H9 (cell line): ENCODE data around the gene PPP5C. TPM values are rescaled to one million over a fixed set of nuclear protein-coding genes. Genes with fewer than 3 reads are reported as not detected.

ENCODE experiments used
- DNase-seq: peaks from one replicate; pipeline ENCODE4 v3.0.0-alpha.2; 2017
- H2AFZ ChIP-seq: one replicate; pipeline ENCODE4 v1.6.1; 2013; ENCODE audit warnings: mild to moderate bottlenecking, low read length, control low read depth, moderate library complexity
- H2AK5ac ChIP-seq: 2 replicates; pipeline ENCODE4 v1.6.1; 2013; ENCODE audit warnings: low read length, control low read depth, mixed read lengths; ENCODE audit not compliant: insufficient read length
- H2BK120ac ChIP-seq: one replicate; pipeline ENCODE4 v1.6.1; 2013; ENCODE audit warnings: low read depth, mild to moderate bottlenecking, low read length, control low read depth, inconsistent platforms; ENCODE audit not compliant: poor library complexity, severe bottlenecking
- H2BK12ac ChIP-seq: 2 replicates; pipeline ENCODE4 v1.6.1; 2013; ENCODE audit warnings: low read length, control low read depth, mixed read lengths, low read depth; ENCODE audit not compliant: insufficient read length
- H2BK15ac ChIP-seq: 2 replicates; pipeline ENCODE4 v1.6.1; 2013; ENCODE audit warnings: low read depth, low read length, control low read depth
- H2BK20ac ChIP-seq: one replicate; pipeline ENCODE4 v1.6.1; 2013; ENCODE audit warnings: low read depth, mild to moderate bottlenecking, low read length, control low read depth, inconsistent platforms; ENCODE audit not compliant: poor library complexity, severe bottlenecking
- H2BK5ac ChIP-seq: 2 replicates; pipeline ENCODE4 v1.6.1; 2013; ENCODE audit warnings: low read length, control low read depth, mixed read lengths; ENCODE audit not compliant: insufficient read length
- H3K14ac ChIP-seq: 2 replicates; pipeline ENCODE4 v1.6.1; 2013; ENCODE audit warnings: low read length, control low read depth; ENCODE audit not compliant: insufficient read depth
- H3K18ac ChIP-seq: 2 replicates; pipeline ENCODE4 v1.6.1; 2013; ENCODE audit warnings: low read depth, mild to moderate bottlenecking, mixed read lengths, low read length, control low read depth; ENCODE audit not compliant: insufficient read length
- H3K23ac ChIP-seq: 2 replicates; pipeline ENCODE4 v1.6.1; 2013; ENCODE audit warnings: low read length, control low read depth, mixed read lengths, low read depth; ENCODE audit not compliant: insufficient read length
- H3K23me2 ChIP-seq: 2 replicates; pipeline ENCODE4 v1.6.1; 2013; ENCODE audit warnings: low read depth, mild to moderate bottlenecking, mixed read lengths, low read length, control low read depth; ENCODE audit not compliant: insufficient read length, poor library complexity, severe bottlenecking
- H3K27ac ChIP-seq: 2 replicates; pipeline ENCODE4 v1.5.1; 2013; ENCODE audit warnings: low read length, control low read depth, mixed read lengths, low read depth; ENCODE audit not compliant: insufficient read length
- H3K27me3 ChIP-seq: 2 replicates; pipeline ENCODE4 v1.6.1; 2013; ENCODE audit warnings: low read length, control low read depth, inconsistent platforms; ENCODE audit not compliant: insufficient read depth
- H3K4ac ChIP-seq: 2 replicates; pipeline ENCODE4 v1.6.1; 2013; ENCODE audit warnings: low read depth, mild to moderate bottlenecking, control low read depth, inconsistent platforms, low read length, moderate library complexity
- H3K4me1 ChIP-seq: 2 replicates; pipeline ENCODE4 v1.6.1; 2013; ENCODE audit warnings: low read length, control low read depth, inconsistent platforms; ENCODE audit not compliant: insufficient read depth
- H3K4me2 ChIP-seq: 2 replicates; pipeline ENCODE4 v1.6.1; 2013; ENCODE audit warnings: low read length, control low read depth, mixed read lengths; ENCODE audit not compliant: insufficient read length, insufficient read depth
- H3K56ac ChIP-seq: 2 replicates; pipeline ENCODE4 v1.6.1; 2013; ENCODE audit warnings: low read depth, mild to moderate bottlenecking, mixed read lengths, low read length, control low read depth; ENCODE audit not compliant: insufficient read length
- H3K79me1 ChIP-seq: 2 replicates; pipeline ENCODE4 v1.6.1; 2013; ENCODE audit warnings: low read depth, mild to moderate bottlenecking, moderate library complexity, low read length, control low read depth, inconsistent platforms; ENCODE audit not compliant: insufficient read depth, poor library complexity, severe bottlenecking
- H3K79me2 ChIP-seq: 2 replicates; pipeline ENCODE4 v1.6.1; 2013; ENCODE audit warnings: low read length, control low read depth, inconsistent platforms; ENCODE audit not compliant: insufficient read depth
- H3K9ac ChIP-seq: 2 replicates; pipeline ENCODE4 v1.6.1; 2013; ENCODE audit warnings: low read length, control low read depth, mixed read lengths; ENCODE audit not compliant: insufficient read length; ENCODE audit errors: extremely low read depth
- H3K9me3 ChIP-seq: one replicate; pipeline ENCODE4 v1.6.1; 2013; ENCODE audit warnings: low read depth, low read length, inconsistent platforms; ENCODE audit not compliant: control insufficient read depth
- H3T11ph ChIP-seq: one replicate; pipeline ENCODE4 v1.6.1; 2013; ENCODE audit warnings: mild to moderate bottlenecking, low read length, control low read depth, inconsistent platforms
- H4K20me1 ChIP-seq: one replicate; pipeline ENCODE4 v1.6.1; 2013; ENCODE audit not compliant: control insufficient read depth, insufficient read length, insufficient read depth
- H4K5ac ChIP-seq: 2 replicates; pipeline ENCODE4 v1.6.1; 2013; ENCODE audit warnings: low read depth, mild to moderate bottlenecking, mixed read lengths, low read length, control low read depth; ENCODE audit not compliant: insufficient read length
- H4K8ac ChIP-seq: replicated peaks from 2 replicates; pipeline ENCODE4 v1.6.1; 2013; ENCODE audit warnings: low read length, control low read depth, mixed read lengths, low read depth; ENCODE audit not compliant: insufficient read length
- H4K91ac ChIP-seq: 2 replicates; pipeline ENCODE4 v1.6.1; 2013; ENCODE audit warnings: low read depth, mild to moderate bottlenecking, moderate library complexity, mixed read lengths, low read length, control low read depth; ENCODE audit not compliant: insufficient read length
- H3K27ac Mint-ChIP-seq, 3 experiments: 2 replicates in 2 of 3; 3 replicates in 1 of 3; pipeline ENCODE4 v1.8.0; 2020 to 2021; ENCODE audit warnings: mixed read lengths in 3 of 3, mild to moderate bottlenecking in 1 of 3, moderate library complexity in 1 of 3
- H3K27me3 Mint-ChIP-seq: 2 replicates; pipeline ENCODE4 v1.8.0; 2021; ENCODE audit warnings: low read depth, mild to moderate bottlenecking, moderate library complexity, mixed read lengths
- H3K36me3 Mint-ChIP-seq, 3 experiments: 2 replicates in 2 of 3; 3 replicates in 1 of 3; pipeline ENCODE4 v1.8.0; 2020 to 2021; ENCODE audit warnings: low read depth in 3 of 3, mixed read lengths in 3 of 3; ENCODE audit not compliant: insufficient read depth in 1 of 3
- H3K4me1 Mint-ChIP-seq, 2 experiments: 2 replicates each; pipeline ENCODE4 v1.8.0; 2020; ENCODE audit warnings: mixed read lengths in 2 of 2
- H3K4me3 Mint-ChIP-seq, 2 experiments: 2 replicates in 1 of 2; 3 replicates in 1 of 2; pipeline ENCODE4 v1.8.0; 2020 to 2021; ENCODE audit warnings: mild to moderate bottlenecking in 2 of 2, mixed read lengths in 2 of 2, moderate library complexity in 1 of 2
- H3K9me3 Mint-ChIP-seq, 2 experiments: 2 replicates in 1 of 2; 3 replicates in 1 of 2; pipeline ENCODE4 v1.8.0; 2020; ENCODE audit warnings: mild to moderate bottlenecking in 2 of 2, mixed read lengths in 2 of 2, moderate library complexity in 1 of 2
- WGBS: extraction: QIAGEN DNeasy Blood & Tissue Kit; methylation state at CpG from one replicate; pipeline ENCODE4 v1.1.7; 2013; ENCODE audit warnings: missing lambda C conversion rate, low lambda C conversion rate, mixed read lengths; ENCODE audit not compliant: insufficient read length; ENCODE audit errors: extremely low coverage; 5-methylcytosine and 5-hydroxymethylcytosine counted together
- total RNA-seq: library from RNA; stranded (reverse); gene quantifications from 2 replicates; pipeline ENCODE4 v1.2.1, GENCODE V29; 2021
- TF ChIP-seq, protein P1 (sequence below): fragments of 200-600 bp; sonication (generic); conservative IDR thresholded peaks from 3 replicates; pipeline ENCODE4 v1.8.0; 2021; ENCODE audit warnings: antibody characterized with exemption, mild to moderate bottlenecking

The PPP5C gene
- total RNA-seq, 1 experiment from 2014 or later: 108 TPM

- H3K4me3 Mint-ChIP-seq: no peak overlapping the region
- no CpG with 5 or more reads among the region's 5 CpGs for whole genome bisulfite sequencing
- TF ChIP-seq, protein P1, sequence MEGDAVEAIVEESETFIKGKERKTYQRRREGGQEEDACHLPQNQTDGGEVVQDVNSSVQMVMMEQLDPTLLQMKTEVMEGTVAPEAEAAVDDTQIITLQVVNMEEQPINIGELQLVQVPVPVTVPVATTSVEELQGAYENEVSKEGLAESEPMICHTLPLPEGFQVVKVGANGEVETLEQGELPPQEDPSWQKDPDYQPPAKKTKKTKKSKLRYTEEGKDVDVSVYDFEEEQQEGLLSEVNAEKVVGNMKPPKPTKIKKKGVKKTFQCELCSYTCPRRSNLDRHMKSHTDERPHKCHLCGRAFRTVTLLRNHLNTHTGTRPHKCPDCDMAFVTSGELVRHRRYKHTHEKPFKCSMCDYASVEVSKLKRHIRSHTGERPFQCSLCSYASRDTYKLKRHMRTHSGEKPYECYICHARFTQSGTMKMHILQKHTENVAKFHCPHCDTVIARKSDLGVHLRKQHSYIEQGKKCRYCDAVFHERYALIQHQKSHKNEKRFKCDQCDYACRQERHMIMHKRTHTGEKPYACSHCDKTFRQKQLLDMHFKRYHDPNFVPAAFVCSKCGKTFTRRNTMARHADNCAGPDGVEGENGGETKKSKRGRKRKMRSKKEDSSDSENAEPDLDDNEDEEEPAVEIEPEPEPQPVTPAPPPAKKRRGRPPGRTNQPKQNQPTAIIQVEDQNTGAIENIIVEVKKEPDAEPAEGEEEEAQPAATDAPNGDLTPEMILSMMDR: no peak
- Histone ChIP-seq H2AFZ (no peak overlapping the region), H2AK5ac (no peak overlapping the region), H3K27me3 (no peaks in the 10 kb centered on the region; the same call in none of the 2 replicates), H3K4me2 (no peak overlapping the region), H4K8ac (no peak overlapping the region), H3K9ac (no peak overlapping the region), H3K18ac (no peak overlapping the region), H3K79me1 (no peaks in the 10 kb centered on the region), H3K23me2 (peaks cover 9% of the 10 kb centered on the region), H4K91ac (no peak overlapping the region), H2BK12ac (no peak overlapping the region), H3K9me3 (no peaks in the 10 kb centered on the region), H3K23ac (no peak overlapping the region), H3K79me2 (no peaks in the 10 kb centered on the region), H3K56ac (no peak overlapping the region), H2BK15ac (no peak overlapping the region), H3K14ac (no peak overlapping the region), H3T11ph (no peak overlapping the region), H2BK120ac (no peak overlapping the region), H2BK20ac (no peak overlapping the region), H4K20me1 (no peaks in the 10 kb centered on the region), H3K4me1 (no peaks in the 10 kb centered on the region), H2BK5ac (no peak overlapping the region), H3K4ac (no peak overlapping the region), H3K27ac (no peak overlapping the region), H4K5ac (no peak overlapping the region)
- H3K36me3 Mint-ChIP-seq: no peaks in the 10 kb centered on the region
- peaks cover 17 to 23% of the 10 kb centered on the region in 2 experiments for H3K4me1 Mint-ChIP-seq
- peaks cover 26% of the 10 kb centered on the region for H3K27me3 Mint-ChIP-seq
- H3K9me3 Mint-ChIP-seq: no peaks in the 10 kb centered on the region
- no peak for DNase-seq
- no peak overlapping the region for H3K27ac Mint-ChIP-seq
Measured at GRCh38 chr19:46423188-46423587, 76.3 kb downstream of the PPP5C start.
